DMS 273 (cell line): ENCODE data around the gene LRRC9.
"Not testable (repeated sequence)": the region's sequence is repeated elsewhere in the genome, so short reads cannot be mapped to it uniquely, and the experiment has no call there.

Experiments used
- DNase-seq: peaks from one replicate; lab custom pipeline; 2025; ENCODE audit not compliant: unreplicated experiment; lab: John Stamatoyannopoulos, UW

LRRC9 gene

DNA sequence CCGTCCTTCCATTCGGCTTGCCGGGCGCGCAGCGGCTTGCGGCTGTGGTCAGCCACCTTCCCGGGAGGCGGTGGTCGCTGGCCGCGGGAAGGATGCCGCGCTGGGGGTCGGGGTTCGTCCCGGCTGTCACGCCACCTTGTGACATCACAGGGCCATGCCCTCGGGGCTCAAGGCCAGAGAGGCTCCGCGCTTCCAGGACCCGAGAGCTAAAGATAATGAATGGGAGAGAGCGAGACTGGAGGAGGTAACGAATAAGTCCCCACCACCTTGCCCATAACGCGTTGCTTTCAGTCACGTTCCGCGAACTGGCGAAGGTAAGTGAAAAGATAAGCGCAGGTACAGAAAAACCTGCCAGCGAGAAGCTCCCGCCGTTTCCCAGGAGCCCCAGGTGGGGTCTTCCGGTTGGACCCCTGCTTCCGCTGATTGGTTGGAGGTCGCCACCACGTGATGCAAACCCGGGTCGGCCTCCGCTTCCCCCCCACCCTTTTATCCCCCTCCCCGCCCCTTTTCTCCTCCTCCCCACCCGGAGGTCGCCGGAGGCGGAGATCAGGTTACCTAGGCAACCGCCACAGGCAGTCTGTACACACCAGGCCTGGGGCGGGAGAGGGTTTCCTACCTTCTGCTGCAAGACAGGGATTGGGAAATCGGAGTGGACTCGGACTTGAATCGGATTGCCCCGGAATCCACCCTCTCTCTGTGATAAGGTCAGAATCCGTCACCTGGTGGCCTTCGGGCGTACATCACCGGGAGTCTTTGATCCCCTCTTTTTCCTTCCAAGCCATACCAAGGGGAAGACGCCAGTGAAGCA lies at the start of gene LRRC9:
Gene LRRC9 (plus strand): TSS at position 575 of the 808 bp plus-strand sequence.
- DNase-seq: peak; percentile 96

DNA sequence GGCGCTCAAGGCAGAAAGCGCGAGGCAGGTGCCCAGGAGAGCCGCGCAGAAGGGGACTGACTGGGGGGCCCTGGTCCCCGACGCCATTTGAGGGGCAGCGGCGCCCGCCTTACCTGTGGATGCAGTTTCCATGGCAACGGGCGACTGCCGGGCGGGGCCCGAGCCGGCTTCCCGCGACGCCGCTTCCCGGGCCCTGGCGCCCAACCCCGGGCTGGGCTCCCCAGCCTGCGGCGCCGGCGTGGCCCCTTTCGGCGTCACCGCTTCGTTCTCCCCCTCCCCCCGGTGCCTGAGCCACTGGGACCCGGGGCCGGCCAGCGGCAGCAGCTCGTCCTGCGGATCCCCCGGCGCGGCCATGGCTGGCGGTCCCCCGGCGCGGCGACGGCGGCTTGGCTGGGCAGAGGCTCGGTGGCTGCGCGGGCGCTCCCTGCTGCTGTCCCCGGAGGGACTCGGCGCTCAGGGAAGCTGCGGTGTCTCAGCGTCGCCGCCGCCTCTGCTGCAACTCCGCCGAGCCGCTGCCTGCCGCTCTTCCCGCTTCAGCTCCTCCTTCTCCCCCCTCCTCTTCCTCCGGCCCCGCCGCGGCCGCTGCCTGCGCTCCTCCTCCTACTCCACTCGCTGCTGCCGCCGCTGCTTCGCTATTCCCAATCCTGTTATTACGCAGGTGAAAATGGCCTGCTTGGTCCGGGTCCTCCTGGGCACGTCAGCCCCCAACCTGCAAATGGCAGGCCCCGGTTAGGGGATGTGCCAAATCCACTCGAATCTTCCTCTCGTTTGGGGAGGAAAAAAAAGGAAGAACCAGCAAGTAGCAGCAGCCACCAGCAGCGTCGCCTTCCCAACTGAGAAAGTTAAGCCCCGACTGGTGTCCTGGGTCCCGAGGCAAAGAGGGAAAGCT lies 49.4 kb upstream of the LRRC9 start, which contains the start of gene RTN1:
Gene RTN1 (minus strand): TSS at position 500 of the 889 bp plus-strand sequence. CDS start 146 bp downstream, at position 354.
- peak; percentile 87 for DNase-seq

DNA sequence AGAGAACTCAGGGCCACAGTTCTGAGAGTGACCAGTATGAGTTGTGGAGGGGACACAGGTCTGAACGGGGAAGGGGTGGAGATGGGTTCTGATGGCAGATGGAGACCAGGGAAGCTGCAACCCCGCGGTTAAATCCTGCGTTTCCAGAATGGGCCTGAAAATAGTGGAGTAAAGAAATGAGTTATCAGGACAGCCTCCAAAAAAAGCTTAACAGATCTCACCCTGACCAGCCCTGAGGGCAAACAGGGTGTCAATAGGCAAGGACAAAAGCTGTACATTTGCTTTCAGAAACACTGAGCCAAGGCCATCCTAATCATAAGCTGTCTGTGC lies 48.8 kb upstream of the LRRC9 start:
- no peak for DNase-seq

DNA sequence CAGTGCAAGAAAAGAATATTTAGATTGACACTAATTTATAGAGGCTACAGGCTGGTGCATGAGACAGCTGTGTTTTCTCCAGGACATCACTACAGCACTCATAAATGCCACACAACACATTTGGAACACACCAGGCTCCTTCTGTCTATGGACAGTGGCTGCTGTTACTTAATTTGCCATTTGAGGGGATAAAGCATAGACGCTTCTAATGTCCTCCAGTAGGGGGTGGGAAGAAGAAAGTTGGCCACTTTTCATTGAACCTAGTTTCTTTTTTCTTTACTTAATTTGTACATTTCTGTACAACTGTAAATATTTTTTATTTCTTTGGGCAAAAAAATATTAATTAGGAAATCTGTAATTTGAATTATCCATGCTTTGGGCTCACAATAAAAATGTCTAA lies 37.0 kb upstream of the LRRC9 start:
- peak; percentile 53 for DNase-seq

DNA sequence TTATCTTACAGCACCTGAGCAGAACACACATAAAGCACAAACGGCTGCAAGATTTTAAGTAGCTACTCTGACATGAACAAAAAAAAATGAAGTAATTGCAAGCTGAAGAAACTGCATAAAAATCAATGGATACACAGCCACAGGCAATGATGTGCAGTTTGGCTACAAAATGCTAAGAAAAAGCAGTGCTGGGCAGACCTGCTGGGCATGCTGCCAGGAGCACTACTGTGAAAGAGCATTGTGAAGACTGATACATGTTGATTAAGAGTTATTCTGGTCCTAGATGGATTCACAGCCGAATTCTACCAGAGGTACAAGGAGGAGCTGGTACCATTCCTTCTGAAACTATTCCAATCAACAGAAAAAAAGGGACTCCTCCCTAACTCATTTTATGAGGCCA lies 29.3 kb upstream of the LRRC9 start:
- DNase-seq: peak; percentile 10

DNA sequence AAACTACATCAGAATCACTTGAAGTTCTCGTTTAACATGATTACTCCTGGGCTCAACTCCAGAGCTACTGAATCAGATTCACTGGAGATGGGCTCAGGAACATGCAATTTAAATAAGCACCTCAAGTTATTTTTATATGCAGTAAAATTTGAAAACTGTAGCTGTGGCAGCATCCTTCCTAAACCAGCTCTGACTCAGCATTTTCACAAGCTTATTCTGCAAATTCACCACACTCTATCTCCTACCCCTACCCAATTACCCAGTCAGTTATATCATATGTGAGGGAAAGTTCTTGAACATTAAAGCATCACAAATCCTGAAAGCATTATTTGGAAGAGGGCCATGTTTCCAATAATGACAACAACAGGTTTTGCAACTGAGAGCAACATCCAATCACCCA lies 24.2 kb upstream of the LRRC9 start:
- DNase-seq: no peak

DNA sequence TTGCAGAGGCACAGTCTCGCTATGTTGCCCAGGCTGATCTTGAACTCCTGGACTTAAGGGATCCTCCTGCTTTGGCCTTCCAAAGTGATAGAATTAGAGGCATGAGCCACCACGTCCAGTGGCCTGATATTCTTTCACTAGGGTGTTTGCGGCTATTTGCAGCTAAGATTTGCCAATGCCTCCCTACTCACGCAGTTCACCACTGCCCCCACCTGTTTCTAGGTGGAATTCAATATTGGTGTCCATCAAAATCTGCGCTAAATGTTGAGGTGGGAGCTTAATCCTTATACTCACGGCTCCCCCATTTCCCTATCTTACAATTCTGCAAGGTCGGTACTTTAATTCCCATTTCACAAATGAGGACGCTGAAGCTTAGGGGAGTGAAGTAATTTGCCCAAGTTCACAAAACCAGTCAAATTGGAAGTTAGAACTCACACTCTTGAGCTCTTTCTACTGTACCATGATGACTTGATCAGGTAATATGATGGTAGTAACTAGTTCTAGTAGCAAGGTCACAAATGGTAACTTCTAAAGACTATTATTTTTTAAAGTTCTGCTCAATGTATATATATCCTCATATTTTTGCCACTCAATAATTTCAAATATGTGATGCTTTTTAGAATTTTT lies 22.1 kb upstream of the LRRC9 start:
- DNase-seq: peak; percentile 74

DNA sequence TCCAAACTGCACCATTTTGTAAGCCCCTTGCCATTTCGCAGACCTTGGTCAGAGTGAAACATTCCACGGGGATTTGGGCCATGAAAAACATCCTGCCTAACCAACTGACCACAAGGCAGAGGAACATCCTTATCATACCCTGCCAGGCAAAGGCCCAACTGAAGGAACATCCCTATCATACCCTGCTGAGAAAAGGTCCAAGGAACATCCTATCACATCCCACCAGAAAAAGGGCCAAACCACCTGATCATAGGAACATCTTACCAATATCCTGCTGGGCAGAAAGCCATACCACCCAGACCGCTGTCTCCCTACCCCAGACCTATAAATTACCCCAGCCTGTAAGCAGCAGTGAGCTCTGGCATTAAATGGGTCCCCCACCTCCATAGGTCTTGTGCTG lies 19.4 kb upstream of the LRRC9 start:
- DNase-seq: no peak

DNA sequence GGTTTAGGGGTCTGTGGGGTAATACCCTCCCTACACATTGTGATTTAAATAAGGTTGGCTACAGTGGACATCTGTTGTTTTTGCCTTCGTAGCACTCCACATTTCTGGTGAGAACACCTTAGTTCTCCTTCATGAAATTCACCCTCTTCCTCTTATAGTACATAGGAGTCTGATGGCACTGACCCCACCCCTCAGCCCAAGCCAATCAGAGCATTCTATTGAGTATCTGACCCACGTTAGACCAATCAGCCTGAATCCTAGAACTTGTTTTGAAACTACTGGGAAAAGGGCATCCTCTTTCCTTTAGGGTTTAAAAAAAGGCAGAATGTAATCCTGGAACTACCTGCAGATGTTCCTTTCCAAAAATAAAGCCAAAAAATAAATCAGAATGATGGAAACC lies 15.8 kb upstream of the LRRC9 start:
- DNase-seq: no peak

DNA sequence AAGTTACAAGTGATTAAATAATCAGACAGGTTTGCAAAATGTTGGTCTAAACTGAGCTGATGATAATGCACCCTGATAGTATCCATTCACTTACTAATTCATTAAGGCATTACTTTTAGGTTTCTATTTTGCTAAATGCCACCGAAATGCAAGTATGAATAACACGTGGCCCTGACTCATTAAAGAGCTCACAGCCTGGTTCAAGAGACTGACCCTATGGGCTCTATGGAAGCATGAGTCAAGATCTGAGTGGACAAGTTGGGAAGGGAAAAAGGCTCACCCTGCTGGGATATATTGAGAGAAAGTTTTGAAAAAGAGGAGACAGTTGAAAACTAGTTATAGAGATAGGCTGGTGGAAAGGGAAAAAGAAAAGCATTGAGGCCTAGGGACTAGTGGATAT lies 14.8 kb upstream of the LRRC9 start:
- no peak for DNase-seq

DNA sequence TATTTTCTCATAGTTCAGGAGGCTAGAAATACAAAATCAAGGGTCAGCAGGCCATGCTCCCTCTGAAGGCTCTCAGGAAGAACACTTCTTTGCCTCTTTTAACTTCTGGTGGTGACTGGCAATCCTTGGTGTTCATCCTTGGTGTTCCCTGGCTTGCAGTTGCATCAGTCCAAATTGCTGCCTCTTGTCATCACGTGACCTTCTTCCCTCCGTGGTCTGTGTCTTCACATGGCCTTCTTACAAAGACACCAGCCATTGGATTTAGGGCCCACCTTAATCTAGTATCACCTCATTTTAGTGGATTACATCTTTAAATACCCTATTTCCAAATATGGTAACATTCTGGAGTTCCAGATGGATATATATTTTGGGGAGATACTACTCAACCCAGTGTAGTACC lies 7.5 kb upstream of the LRRC9 start:
- DNase-seq: no peak

DNA sequence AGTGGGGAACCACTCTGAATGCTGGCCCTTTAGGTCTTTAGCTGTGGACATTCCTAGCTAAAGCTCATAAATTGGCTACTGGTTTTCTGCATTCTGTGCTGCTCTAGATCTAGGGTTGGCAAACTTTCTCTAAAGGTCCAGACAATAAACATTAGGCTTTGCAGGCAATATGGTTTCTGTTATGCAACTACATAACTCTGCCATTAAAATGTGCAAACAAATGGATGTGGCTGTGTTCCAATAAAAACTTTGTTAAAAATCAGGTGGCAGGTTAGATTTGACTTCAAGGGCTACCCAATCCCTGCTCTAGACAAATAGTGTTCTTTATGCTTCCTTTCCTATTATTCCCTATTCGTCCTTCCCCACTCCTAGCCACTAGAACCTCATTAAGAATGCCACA lies 6.8 kb upstream of the LRRC9 start:
- no peak for DNase-seq

DNA sequence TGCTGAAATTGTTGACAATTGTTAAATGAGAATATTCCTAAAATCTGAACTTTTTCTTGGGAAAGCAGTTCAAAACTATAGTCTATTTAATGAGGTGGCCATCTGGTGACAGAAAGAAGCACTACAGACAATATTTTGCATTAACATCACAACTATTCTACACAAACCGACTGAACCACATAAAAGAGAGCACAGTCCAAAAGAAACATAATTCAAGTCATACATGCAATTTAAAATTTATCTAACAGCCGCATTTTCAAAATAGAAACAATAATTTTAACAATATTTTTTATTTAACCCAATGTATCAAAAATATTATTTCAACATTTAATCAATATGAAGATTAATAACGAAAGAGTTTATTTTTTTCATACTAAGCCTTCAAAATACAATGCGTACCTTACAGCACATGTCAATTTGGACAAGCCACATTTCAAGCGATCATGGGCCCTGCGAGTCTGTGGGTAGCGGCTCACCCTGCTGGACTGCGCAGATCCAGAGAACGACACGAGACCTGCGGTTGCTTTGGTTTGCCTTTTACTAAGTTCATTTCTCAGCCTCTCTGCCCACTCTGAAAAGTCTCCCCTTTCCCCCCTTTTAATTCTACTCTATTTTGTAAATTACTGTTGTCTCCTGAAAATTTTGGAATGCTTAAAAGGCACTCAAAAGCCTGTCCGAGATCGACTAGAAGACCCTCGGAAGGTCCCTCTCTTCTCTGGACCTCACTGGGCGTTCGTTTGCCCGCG lies 947 bp upstream of the LRRC9 start:
- DNase-seq: peak; percentile 73

DNA sequence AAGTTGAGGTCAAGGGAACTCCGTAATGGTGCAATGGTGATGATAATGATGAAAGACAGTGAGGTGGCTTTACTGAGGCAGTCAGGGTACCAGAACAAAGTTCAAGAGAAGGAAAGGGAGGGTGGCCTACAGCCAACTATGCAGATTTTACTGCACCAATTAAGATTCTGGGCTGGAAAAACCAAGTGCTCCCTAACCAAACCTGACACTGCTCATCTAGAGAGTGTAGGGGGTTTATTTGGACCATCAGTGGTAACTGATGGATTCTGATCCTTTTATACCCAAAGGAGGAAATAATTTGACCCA lies 387 bp downstream of the LRRC9 start:
- no peak for DNase-seq

DNA sequence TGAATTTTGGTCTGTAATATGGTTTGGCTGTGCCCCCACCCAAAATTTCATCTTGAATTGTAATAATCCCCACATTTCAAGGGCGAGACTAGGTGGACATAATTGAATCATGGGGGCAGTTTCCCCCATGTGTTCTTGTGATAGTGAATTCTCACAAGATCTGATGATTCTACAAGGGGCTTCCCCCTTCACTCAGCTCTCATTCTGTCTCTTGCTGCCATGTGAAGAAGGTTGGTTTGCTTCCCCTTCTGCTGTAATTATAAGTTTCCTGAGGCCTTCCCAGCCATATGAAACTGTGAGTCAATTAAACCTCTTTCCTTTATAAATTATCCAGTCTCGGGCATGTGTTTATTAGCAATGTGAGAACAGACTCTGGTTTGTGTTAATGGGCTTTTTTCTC lies 5.9 kb downstream of the LRRC9 start:
- DNase-seq: no peak

DNA sequence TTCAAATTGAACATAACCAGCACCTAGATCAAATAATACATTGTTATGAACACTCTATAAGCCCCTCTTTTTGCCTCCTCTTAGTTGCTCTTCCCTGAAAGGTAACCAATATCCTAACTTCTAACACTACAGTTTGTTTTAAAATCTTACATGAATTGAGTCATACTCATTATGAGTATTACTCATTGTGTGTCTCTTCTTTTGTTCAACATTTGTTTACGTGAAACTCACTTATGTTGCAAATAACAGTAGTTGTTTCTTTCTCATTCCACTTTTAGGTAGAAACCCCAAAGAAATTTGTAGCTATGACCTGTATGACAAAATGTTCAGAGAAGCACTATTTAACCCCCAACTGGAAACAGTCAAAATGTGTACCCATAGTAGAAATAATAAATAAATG lies 6.6 kb downstream of the LRRC9 start:
- no peak for DNase-seq

DNA sequence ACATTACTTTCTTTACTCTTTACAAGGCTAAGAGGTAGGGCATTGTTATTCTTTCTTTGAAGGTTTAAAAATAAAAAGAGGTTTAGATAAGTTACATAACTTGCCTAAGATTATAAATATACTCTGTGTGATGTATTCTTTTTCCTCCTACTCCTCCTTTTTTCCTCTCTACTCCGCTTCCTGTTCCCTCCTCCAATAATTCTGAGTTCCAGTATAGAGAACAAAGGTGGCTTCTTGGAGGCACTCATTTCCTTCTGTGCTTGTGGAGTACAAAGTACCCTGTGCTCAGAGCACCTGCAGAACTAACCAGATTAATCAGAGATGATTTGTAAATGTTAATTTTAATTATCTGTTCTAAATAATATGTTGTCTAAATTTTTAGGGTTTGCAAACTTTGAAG lies 11.3 kb downstream of the LRRC9 start:
- DNase-seq: no peak

DNA sequence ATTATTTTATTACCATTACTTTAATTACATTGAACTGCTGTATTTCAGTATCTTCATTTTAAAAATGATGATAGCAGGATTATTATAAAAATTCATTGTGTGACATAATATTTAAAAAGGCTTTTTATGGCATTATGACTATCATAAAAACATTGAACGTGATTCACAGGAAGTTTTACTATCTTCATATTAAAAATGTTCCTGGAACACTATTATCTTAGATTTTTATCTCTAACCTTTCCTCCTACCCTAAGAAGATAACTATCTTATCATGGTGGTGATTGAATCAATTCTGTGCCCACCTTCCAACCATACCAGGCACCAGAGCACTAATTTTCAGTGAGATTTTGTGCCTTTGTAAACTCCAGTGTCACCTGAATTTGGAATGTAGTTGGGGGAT lies 16.2 kb downstream of the LRRC9 start:
- no peak for DNase-seq

DNA sequence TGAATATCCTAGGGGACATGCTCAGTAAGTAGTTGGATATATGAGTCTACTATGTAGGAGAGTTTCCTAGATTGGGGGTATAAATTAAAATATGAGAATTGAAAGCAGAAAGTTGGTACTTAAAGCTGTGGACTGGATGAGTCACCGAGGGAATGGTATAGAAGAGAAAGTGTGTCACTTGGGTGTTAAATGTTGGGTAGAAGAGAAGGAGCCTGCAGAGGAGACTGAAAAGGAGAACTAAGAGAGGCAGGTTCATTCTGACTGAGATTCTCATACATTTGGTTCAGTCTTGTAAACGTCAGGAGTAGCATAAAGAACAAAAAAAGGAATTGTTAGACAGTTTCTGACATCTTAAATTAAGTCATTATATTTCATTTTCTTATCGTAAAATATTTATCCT lies 19.9 kb downstream of the LRRC9 start:
- DNase-seq: no peak

DNA sequence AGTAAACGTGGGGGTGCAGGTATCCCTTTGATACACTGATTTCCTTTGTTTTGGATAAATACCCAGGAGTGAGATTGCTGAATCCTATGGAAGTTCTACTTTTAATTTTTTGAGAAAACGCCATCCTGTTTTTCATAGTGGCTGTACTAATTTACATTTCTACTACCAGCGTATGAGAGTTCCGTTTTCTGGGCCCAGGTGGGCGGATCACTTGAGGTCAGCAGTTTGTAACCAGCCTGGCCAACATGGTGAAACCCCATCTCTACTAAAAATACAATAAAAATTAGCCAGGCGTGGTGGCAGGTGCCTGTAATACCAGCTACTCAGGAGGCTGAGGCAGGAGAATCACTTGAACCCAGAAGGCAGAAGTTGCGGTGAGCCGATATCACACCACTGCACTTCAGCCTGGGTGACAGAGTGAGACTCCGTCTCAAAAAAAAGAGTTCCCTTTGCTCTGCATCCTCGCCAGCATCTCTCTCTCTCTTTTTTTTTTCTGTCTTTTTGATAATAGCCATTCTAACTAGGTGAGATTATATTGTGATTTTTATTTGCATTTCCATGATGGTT lies 22.4 kb downstream of the LRRC9 start:
- DNase-seq: not testable (repeated sequence)

DNA sequence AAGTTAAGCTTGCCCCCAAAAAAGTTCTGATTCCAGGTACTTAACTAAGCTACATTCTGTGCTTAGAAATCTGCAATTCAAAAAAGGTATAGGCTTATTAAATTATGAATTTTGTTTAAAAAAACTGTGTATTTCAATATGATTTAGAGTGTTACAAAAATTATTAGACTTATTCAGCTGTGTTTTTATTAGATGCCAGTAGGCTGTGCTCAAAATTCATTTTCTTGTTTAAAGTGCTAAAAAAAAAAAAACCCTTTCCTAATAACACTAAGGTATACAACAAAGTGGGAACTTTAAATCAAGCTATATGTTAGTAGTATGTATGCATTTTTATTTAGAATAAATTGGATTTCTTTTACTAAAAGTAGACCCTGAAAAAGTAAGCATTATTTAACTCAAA lies 25.0 kb downstream of the LRRC9 start:
- DNase-seq: no peak
